ELF-1 (cell line): ENCODE measurements around the gene RSRC1.
A peak's percentile ranks its signal among the peaks of the same experiment; 100 is the strongest.
"Not testable (repeated sequence)": the region's sequence is repeated elsewhere in the genome, so short reads cannot be mapped to it uniquely, and the experiment has no call there.

Source experiments
- DNase-seq: peaks from one replicate; pipeline ENCODE4 v3.0.0-alpha.2; 2016; ENCODE audit warnings: low read depth, low spot score

The RSRC1 gene

GRCh38 chr3:158100681-158101080 lies 9.2 kb upstream of the RSRC1 start:
- DNase-seq: no peak

- no peak for DNase-seq
These were observed 8.3 kb upstream of the RSRC1 start for GRCh38 chr3:158101335-158102241.

GRCh38 chr3:158102242-158103080 lies 7.4 kb upstream of the RSRC1 start:
- DNase-seq: no peak

- DNase-seq: peak; percentile 57
These were observed 6.6 kb upstream of the RSRC1 start for GRCh38 chr3:158103081-158103886.

GRCh38 chr3:158103887-158104327 lies 6.0 kb upstream of the RSRC1 start:
- DNase-seq: peak; percentile 40

- DNase-seq: no peak
These were observed 5.4 kb upstream of the RSRC1 start for GRCh38 chr3:158104431-158104921.

- DNase-seq: no peak
These were observed 4.7 kb upstream of the RSRC1 start for GRCh38 chr3:158105119-158105709.

- DNase-seq: peak; percentile 46
These were observed 4.1 kb upstream of the RSRC1 start for GRCh38 chr3:158105710-158106253.

- peak; percentile 60 for DNase-seq
These were observed 3.0 kb upstream of the RSRC1 start for GRCh38 chr3:158106766-158107471.

- no peak for DNase-seq
These were observed 2.1 kb upstream of the RSRC1 start for GRCh38 chr3:158107605-158108444.

GRCh38 chr3:158108445-158108985 lies 1.4 kb upstream of the RSRC1 start:
- DNase-seq: no peak

- no peak for DNase-seq
These were observed 540 bp upstream of the RSRC1 start for GRCh38 chr3:158109295-158109803.

GRCh38 chr3:158110658-158111018 lies 749 bp downstream of the RSRC1 start:
- DNase-seq: no peak

- DNase-seq: no peak
These were observed 2.0 kb downstream of the RSRC1 start for GRCh38 chr3:158111861-158112260.

GRCh38 chr3:158113595-158113994 lies 3.7 kb downstream of the RSRC1 start:
- not testable (repeated sequence) for DNase-seq

GRCh38 chr3:158120330-158120729 lies 10.4 kb downstream of the RSRC1 start:
- DNase-seq: no peak

GRCh38 chr3:158121295-158121694 lies 11.4 kb downstream of the RSRC1 start:
- DNase-seq: no peak

GRCh38 chr3:158122721-158123120 lies 12.8 kb downstream of the RSRC1 start:
- DNase-seq: not testable (repeated sequence)
